Coronary artery (tissue), 2 donors: Measurements from ENCODE around the gene SUN2.

ENCODE experiments used
- DNase-seq: peaks from one replicate; pipeline ENCODE4 v3.0.0-alpha.2; 2017; ENCODE audit warnings: low spot score
- H3K27ac ChIP-seq, 2 donors: fragments of 200-600 bp; sonication (generic); one replicate each; pipeline ENCODE4 v1.5.1; 2016 to 2019
- H3K4me3 ChIP-seq: fragments of 200-600 bp; sonication (generic); 2 replicates; pipeline ENCODE4 v1.5.1; 2016; ENCODE audit warnings: mild to moderate bottlenecking, moderate library complexity
- CTCF ChIP-seq: fragments of 200-600 bp; sonication (generic); IDR thresholded peaks from one replicate; pipeline ENCODE4 v1.5.1; 2019; ENCODE audit warnings: antibody characterized with exemption

Gene SUN2

GRCh38 chr22:38698407-38699094 is 57.2 kb downstream of the SUN2 start:
- no peak for DNase-seq
- Histone ChIP-seq H3K4me3 (peak overlapping the region; percentile 98), H3K27ac (peak overlapping the region; percentile 100)
- no peak for TF ChIP-seq CTCF

- peak overlapping the region; percentile 98 for H3K4me3 ChIP-seq
- peak overlapping the region; percentile 25 to 79 for H3K27ac ChIP-seq
- no peak for DNase-seq
- TF ChIP-seq CTCF, result no peak
These were observed 58.2 kb downstream of the SUN2 start for GRCh38 chr22:38697425-38698089.

- Histone ChIP-seq H3K27ac (peak overlapping the region; percentile 25 to 79), H3K4me3 (peak overlapping the region; percentile 98)
- no peak for TF ChIP-seq CTCF
- DNase-seq, result no peak
These were observed 59.0 kb downstream of the SUN2 start for GRCh38 chr22:38696606-38697424.

GRCh38 chr22:38694940-38695339 is 60.9 kb downstream of the SUN2 start:
- Histone ChIP-seq H3K4me3 (no peak overlapping the region), H3K27ac (no peak overlapping the region)
- DNase-seq, result no peak
- no peak for TF ChIP-seq CTCF

- Histone ChIP-seq H3K4me3 (no peak overlapping the region), H3K27ac (no peak overlapping the region)
- no peak for DNase-seq
- no peak for TF ChIP-seq CTCF
These were observed 61.7 kb downstream of the SUN2 start for GRCh38 chr22:38694049-38694448.

GRCh38 chr22:38689651-38690050 is 66.1 kb downstream of the SUN2 start:
- Histone ChIP-seq H3K4me3 (no peak overlapping the region), H3K27ac (no peak overlapping the region)
- no peak for DNase-seq
- no peak for TF ChIP-seq CTCF
